Hepatocyte (in vitro differentiated cells): ENCODE data around the gene EXOC6B.

Experiments
- EZH2 ChIP-seq: fragments of 200-600 bp; sonication (generic); IDR thresholded peaks from 2 replicates; pipeline ENCODE4 v1.6.1; 2016; ENCODE audit warnings: antibody characterized with exemption, mild to moderate bottlenecking, borderline replicate concordance
- EZH2phosphoT487 ChIP-seq: fragments of 200-600 bp; sonication (generic); IDR thresholded peaks from one replicate; pipeline ENCODE4 v1.6.1; 2018; ENCODE audit warnings: antibody characterized with exemption, mild to moderate bottlenecking, low read depth, moderate library complexity; ENCODE audit not compliant: unreplicated experiment, severe bottlenecking
- TF ChIP-seq, protein P1 (sequence below): fragments of 200-600 bp; sonication (generic); IDR thresholded peaks from 2 replicates; pipeline ENCODE4 v1.5.1; 2016; ENCODE audit warnings: antibody characterized with exemption, mild to moderate bottlenecking; ENCODE audit not compliant: poor library complexity

DNA sequence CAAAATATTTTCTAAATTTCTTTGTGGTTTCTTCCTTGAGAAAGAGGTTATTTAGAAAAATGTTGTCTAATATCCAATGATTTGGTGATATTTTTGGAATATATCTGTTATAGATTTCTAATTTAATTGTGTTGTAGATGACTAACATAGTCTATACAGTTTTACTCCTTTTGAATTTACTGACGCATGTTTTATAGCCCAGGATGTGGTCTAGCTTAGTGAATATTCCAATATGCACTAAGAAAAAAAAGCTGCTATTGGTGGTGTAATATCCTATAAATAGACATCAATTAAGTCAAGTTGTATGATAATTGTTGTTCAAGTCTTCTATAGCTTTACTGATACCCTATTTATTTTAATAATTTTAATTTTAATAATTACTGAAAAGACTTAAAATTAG lies 437.6 kb downstream of the EXOC6B start:
- TF ChIP-seq, protein P1, sequence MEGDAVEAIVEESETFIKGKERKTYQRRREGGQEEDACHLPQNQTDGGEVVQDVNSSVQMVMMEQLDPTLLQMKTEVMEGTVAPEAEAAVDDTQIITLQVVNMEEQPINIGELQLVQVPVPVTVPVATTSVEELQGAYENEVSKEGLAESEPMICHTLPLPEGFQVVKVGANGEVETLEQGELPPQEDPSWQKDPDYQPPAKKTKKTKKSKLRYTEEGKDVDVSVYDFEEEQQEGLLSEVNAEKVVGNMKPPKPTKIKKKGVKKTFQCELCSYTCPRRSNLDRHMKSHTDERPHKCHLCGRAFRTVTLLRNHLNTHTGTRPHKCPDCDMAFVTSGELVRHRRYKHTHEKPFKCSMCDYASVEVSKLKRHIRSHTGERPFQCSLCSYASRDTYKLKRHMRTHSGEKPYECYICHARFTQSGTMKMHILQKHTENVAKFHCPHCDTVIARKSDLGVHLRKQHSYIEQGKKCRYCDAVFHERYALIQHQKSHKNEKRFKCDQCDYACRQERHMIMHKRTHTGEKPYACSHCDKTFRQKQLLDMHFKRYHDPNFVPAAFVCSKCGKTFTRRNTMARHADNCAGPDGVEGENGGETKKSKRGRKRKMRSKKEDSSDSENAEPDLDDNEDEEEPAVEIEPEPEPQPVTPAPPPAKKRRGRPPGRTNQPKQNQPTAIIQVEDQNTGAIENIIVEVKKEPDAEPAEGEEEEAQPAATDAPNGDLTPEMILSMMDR, result no peak
- no peak for TF ChIP-seq EZH2
- no peak for TF ChIP-seq EZH2phosphoT487
